ENCODE data around the gene CFAP74.

GRCh38 chr1:1965546-1965945, 38.0 kb downstream of the CFAP74 start:
- TF ChIP-seq MAX (IDR thresholded peaks at IDR 0.05) (no peak), JUNB (CRISPR knock-in tag; IDR thresholded peaks at IDR 0.05; ENCODE audit: borderline replicate concordance) (no peak), ZNF746 (CRISPR knock-in tag; IDR thresholded peaks at IDR 0.05) (no peak), EZH2 (conservative IDR thresholded peaks at IDR 0.05; ENCODE audit: low read depth, low read length) (no peak), HOXA7 (CRISPR knock-in tag; IDR thresholded peaks at IDR 0.05) (no peak), ZBTB2 (CRISPR knock-in tag; IDR thresholded peaks at IDR 0.05; ENCODE audit: low read depth) (no peak), MAZ (IDR thresholded peaks at IDR 0.05; ENCODE audit: borderline replicate concordance, low read depth, low read length) (no peak), MAZ (CRISPR knock-in tag; IDR thresholded peaks at IDR 0.05; ENCODE audit: low read depth) (no peak), ZSCAN31 (CRISPR knock-in tag; IDR thresholded peaks at IDR 0.05; ENCODE audit: low read depth) (no peak), ZFAT (CRISPR knock-in tag; conservative IDR thresholded peaks at IDR 0.05) (no peak), HNRNPLL (IDR thresholded peaks at IDR 0.05; ENCODE audit: low read depth, low read length, poor library complexity, severe bottlenecking) (no peak)

Measured in HepG2 (cell line).